HAP-1 (cell line): ENCODE measurements around the gene PLEKHG4.
A peak's percentile ranks its signal among the peaks of the same experiment; 100 is the strongest.

Source experiments
- DNase-seq, 2 experiments: peaks; one replicate each; pipeline ENCODE4 v3.0.0-alpha.2; 2016 to 2020; ENCODE audit warnings: low spot score in 2 of 2
- H3K27me3 ChIP-seq: fragments of 250-450 bp; sonication (Bioruptor Pico); 2 replicates; pipeline ENCODE4 v1.5.1; 2020; ENCODE audit warnings: low read depth, mild to moderate bottlenecking, moderate library complexity
- H3K36me3 ChIP-seq: fragments of 250-450 bp; sonication (Bioruptor Pico); replicated peaks from 2 replicates; pipeline ENCODE4 v1.5.1; 2020; ENCODE audit warnings: mild to moderate bottlenecking
- H3K4me1 ChIP-seq: fragments of 250-450 bp; sonication (Bioruptor Pico); 2 replicates; pipeline ENCODE4 v1.5.1; 2020; ENCODE audit warnings: mild to moderate bottlenecking
- H3K4me3 ChIP-seq: fragments of 250-450 bp; sonication (Bioruptor Pico); 2 replicates; pipeline ENCODE4 v1.5.1; 2020; ENCODE audit warnings: mild to moderate bottlenecking, moderate library complexity
- H3K9me3 ChIP-seq: fragments of 250-450 bp; sonication (Bioruptor Pico); 2 replicates; pipeline ENCODE4 v1.5.1; 2020; ENCODE audit warnings: mild to moderate bottlenecking, moderate library complexity
- in situ Hi-C: fragments of 300-500 bp; cut with MboI; formaldehyde crosslinking; loops from 3 replicates; pipeline ENCODE4 v1.14.3; 2020; ENCODE audit warnings: low sequenced_read_pairs, inconsistent platforms, mixed read lengths

The PLEKHG4 gene

GRCh38 chr16:67241008-67241900, 38.1 kb upstream of the PLEKHG4 start:
- Histone ChIP-seq H3K4me3 (no peak overlapping the region), H3K4me1 (peaks cover 10% of the 10 kb centered on the region; the same call in 1 of the 2 replicates), H3K27me3 (no peaks in the 10 kb centered on the region), H3K36me3 (peaks cover 15% of the 10 kb centered on the region), H3K9me3 (no peaks in the 10 kb centered on the region)
- DNase-seq: no peak
- in situ Hi-C loops: no loop called here

GRCh38 chr16:67242138-67242730, 37.1 kb upstream of the PLEKHG4 start:
- Histone ChIP-seq H3K4me1 (peaks cover 10% of the 10 kb centered on the region; the same call in 1 of the 2 replicates), H3K36me3 (peaks cover 11% of the 10 kb centered on the region), H3K27me3 (no peaks in the 10 kb centered on the region), H3K9me3 (no peaks in the 10 kb centered on the region), H3K4me3 (no peak overlapping the region)
- no peak for DNase-seq
- in situ Hi-C loops: no loop called here

DNA sequence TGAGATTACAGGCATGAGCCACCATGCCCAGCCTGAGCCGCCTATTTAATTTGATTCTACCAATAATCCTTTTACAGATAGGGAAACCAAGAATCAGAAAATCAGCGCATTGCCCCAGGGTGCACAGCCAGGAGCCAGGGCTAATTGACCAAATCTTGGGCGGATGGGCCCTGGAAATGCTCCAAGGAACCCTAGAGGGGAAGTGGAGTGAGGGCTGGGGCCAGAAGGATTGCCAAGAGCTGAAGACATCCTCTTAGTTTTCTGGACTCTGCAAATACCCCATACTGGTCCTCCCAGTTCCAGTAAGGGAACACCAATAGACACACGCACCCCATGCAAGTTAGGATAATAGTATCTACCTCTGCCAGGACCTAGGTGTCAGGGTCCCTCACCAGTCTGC, 35.9 kb upstream of the PLEKHG4 start:
- Histone ChIP-seq H3K27me3 (peaks cover 8% of the 10 kb centered on the region), H3K36me3 (peaks cover 3% of the 10 kb centered on the region; the same call in 1 of the 2 replicates), H3K4me3 (no peak overlapping the region), H3K4me1 (peaks cover 13% of the 10 kb centered on the region), H3K9me3 (no peaks in the 10 kb centered on the region)
- DNase-seq: no peak
- in situ Hi-C loops: no loop called here

DNA sequence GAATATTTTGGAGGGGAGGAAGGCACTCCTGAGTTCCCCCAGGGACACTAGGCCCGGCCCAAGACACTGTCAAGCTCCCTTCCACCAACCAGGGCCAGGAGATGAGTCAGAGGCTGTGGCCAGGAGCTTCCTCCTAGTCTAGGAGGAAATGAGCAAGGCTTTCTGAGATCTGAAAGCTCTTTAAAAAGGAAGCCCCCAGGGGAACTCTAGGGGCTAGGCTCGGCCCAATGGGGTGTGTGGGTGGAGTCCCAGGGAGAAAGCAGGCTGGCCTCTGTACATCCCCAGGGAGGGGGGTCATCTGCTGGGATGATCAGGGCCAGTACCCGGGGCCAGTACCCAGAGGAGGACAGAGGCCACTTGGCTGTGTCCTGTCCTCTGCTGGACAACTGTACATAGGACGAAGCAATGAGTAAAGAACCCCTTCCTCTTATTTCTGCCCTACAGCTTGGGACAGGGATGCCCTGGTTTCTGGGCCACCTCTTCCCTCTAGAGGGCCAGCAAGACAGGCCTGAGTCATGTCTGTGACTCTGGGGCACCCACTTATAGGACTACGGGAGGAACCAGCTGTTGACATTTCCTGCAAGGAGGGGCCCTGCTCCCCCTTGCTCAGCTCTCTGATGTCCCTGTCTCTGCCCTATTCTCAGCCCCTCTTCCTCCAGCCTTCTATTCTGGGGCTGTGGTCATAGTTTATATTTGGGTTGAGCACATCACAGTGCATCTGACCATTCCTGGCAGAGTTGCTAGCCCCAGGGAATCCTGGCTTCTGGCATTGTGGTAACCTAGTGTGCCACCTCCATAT, 34.7 kb upstream of the PLEKHG4 start:
- Histone ChIP-seq H3K4me1 (peaks cover 13% of the 10 kb centered on the region), H3K4me3 (no peak overlapping the region), H3K27me3 (peaks cover 17% of the 10 kb centered on the region), H3K9me3 (no peaks in the 10 kb centered on the region), H3K36me3 (0 out of 2 replicates have a peak, but pooled peaks cover 3% of the 10 kb centered on the region)
- DNase-seq: no peak
- in situ Hi-C loops: no loop called here

DNA sequence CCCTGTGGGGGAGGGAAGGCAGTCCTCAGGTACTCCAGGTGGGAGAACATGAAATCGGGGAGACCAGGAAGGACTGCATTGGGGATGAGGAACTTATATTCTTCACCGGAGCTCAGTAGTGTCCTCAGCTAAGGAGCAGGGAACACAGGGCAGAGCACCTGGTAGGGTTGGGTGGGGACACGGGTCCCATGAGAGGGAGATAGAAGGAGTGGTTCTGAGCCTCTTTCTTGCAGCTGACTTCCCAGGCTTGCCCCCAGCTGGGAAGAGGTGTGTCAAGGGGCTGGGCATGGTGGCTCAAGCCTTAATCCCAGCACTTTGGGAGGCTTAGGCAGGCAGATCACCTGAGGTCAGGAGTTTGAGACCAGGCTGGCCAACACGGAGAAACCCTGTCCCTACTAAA, 34.1 kb upstream of the PLEKHG4 start:
- peaks cover 13% of the 10 kb centered on the region for H3K4me1 ChIP-seq
- H3K27me3 ChIP-seq: peaks cover 23% of the 10 kb centered on the region
- no peak overlapping the region for H3K4me3 ChIP-seq
- in situ Hi-C loops: no loop called here
- H3K36me3 ChIP-seq: 0 out of 2 replicates have a peak, but pooled peaks cover 3% of the 10 kb centered on the region
- H3K9me3 ChIP-seq: no peaks in the 10 kb centered on the region
- no peak for DNase-seq

DNA sequence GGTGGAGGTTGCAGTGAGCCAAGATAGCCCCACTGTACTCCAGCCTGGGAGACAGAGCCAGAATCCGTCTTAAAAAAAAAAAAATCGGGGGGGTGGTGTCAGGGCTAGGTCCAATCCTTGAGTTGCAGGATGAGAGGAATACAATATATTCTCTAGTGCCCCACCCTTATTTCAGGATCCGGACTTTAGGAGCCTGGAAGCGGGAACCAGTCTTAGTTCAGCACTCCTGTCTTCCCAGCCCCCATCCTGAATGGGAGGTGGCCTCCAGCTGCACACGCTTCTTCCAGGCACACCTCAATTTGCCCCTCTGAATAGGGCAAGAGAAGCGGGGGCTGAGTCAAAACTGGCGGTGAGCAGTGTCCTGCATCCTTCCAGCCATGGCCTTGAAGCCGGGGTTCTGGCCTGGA, 33.7 kb upstream of the PLEKHG4 start:
- Histone ChIP-seq H3K36me3 (0 out of 2 replicates have a peak, but pooled peaks cover 3% of the 10 kb centered on the region), H3K9me3 (no peaks in the 10 kb centered on the region), H3K4me1 (peaks cover 13% of the 10 kb centered on the region), H3K27me3 (peaks cover 26% of the 10 kb centered on the region), H3K4me3 (peak overlapping the region; percentile 93)
- in situ Hi-C loops: no loop called here
- no peak for DNase-seq

- H3K4me1 ChIP-seq: peaks cover 13% of the 10 kb centered on the region
- H3K27me3 ChIP-seq: peaks cover 26% of the 10 kb centered on the region
- no peaks in the 10 kb centered on the region for H3K9me3 ChIP-seq
- 0 out of 2 replicates have a peak, but pooled peaks cover 3% of the 10 kb centered on the region for H3K36me3 ChIP-seq
- DNase-seq: peak; percentile 52 to 90
- in situ Hi-C loops: no loop called here
- H3K4me3 ChIP-seq: peak overlapping the region; percentile 93
Measured at GRCh38 chr16:67246081-67246755, 33.1 kb upstream of the PLEKHG4 start.

GRCh38 chr16:67246756-67247191, 32.6 kb upstream of the PLEKHG4 start:
- Histone ChIP-seq H3K36me3 (0 out of 2 replicates have a peak, but pooled peaks cover 3% of the 10 kb centered on the region), H3K4me3 (peak overlapping the region; percentile 93), H3K9me3 (no peaks in the 10 kb centered on the region), H3K4me1 (peaks cover 13% of the 10 kb centered on the region), H3K27me3 (peaks cover 26% of the 10 kb centered on the region)
- in situ Hi-C loops: no loop called here
- no peak for DNase-seq

- peaks cover 13% of the 10 kb centered on the region for H3K4me1 ChIP-seq
- H3K9me3 ChIP-seq: no peaks in the 10 kb centered on the region
- H3K27me3 ChIP-seq: peaks cover 26% of the 10 kb centered on the region
- 0 out of 2 replicates have a peak, but pooled peaks cover 3% of the 10 kb centered on the region for H3K36me3 ChIP-seq
- peak within 1 kb of the TSS; percentile 93 for H3K4me3 ChIP-seq
- in situ Hi-C loops: no loop called here
- peak; percentile 95 to 99 for DNase-seq
Measured at GRCh38 chr16:67247192-67248072, 31.9 kb upstream of the PLEKHG4 start, which contains the start of gene FHOD1. Gene FHOD1 (minus strand): TSS chr16:67247481. CDS start chr16:67247410, 71 bp downstream.

GRCh38 chr16:67248073-67248400, 31.3 kb upstream of the PLEKHG4 start:
- no peak overlapping the region for H3K4me3 ChIP-seq
- peaks cover 13% of the 10 kb centered on the region for H3K4me1 ChIP-seq
- no peaks in the 10 kb centered on the region for H3K9me3 ChIP-seq
- 0 out of 2 replicates have a peak, but pooled peaks cover 3% of the 10 kb centered on the region for H3K36me3 ChIP-seq
- no peak for DNase-seq
- in situ Hi-C loops: no loop called here
- H3K27me3 ChIP-seq: peaks cover 26% of the 10 kb centered on the region

- H3K36me3 ChIP-seq: 0 out of 2 replicates have a peak, but pooled peaks cover 3% of the 10 kb centered on the region
- in situ Hi-C loops: no loop called here
- no peak within 1 kb of the TSS; the same call in none of the 2 replicates for H3K4me3 ChIP-seq
- no peaks in the 10 kb centered on the region for H3K9me3 ChIP-seq
- peaks cover 13% of the 10 kb centered on the region for H3K4me1 ChIP-seq
- peaks cover 26% of the 10 kb centered on the region for H3K27me3 ChIP-seq
- no peak for DNase-seq
Measured at GRCh38 chr16:67248401-67249177, 30.7 kb upstream of the PLEKHG4 start, which contains the start of gene SLC9A5. Gene SLC9A5 (plus strand): TSS chr16:67248979. CDS start chr16:67249015, 36 bp downstream.
